Suprapubic skin (tissue), 4 donors: ENCODE results near the gene IL11RA. TPM values are rescaled to one million over a fixed set of nuclear protein-coding genes. Genes with fewer than 3 reads are reported as not detected.

Experiments used
- DNase-seq, 2 donors: peaks; one replicate each; pipeline ENCODE4 v3.0.0-alpha.2; 2019; ENCODE audit warnings: low spot score in 2 of 2
- H3K27ac ChIP-seq: fragments of 200-600 bp; sonication (generic); one replicate; pipeline ENCODE4 v1.5.1; 2019
- H3K27me3 ChIP-seq: fragments of 200-600 bp; sonication (generic); one replicate; pipeline ENCODE4 v1.5.1; 2019
- H3K36me3 ChIP-seq: fragments of 200-600 bp; sonication (generic); one replicate; pipeline ENCODE4 v1.5.1; 2019
- H3K4me1 ChIP-seq: fragments of 200-600 bp; sonication (generic); one replicate; pipeline ENCODE4 v1.5.1; 2019
- H3K4me3 ChIP-seq: fragments of 200-600 bp; sonication (generic); one replicate; pipeline ENCODE4 v1.5.1; 2019; ENCODE audit warnings: mild to moderate bottlenecking
- H3K9me3 ChIP-seq: fragments of 200-600 bp; sonication (generic); one replicate; pipeline ENCODE4 v1.5.1; 2019
- EP300 ChIP-seq: sonication (generic); formaldehyde crosslinking; IDR thresholded peaks from one replicate; pipeline ENCODE4 v1.6.1; 2017; ENCODE audit warnings: antibody characterized with exemption
- POLR2A ChIP-seq, 2 donors: fragments of 450-650 bp; IDR thresholded peaks; one replicate each; pipeline ENCODE4 v1.6.1; 2017; ENCODE audit warnings: antibody characterized with exemption in 2 of 2, mild to moderate bottlenecking in 2 of 2, moderate library complexity in 2 of 2
- POLR2AphosphoS5 ChIP-seq, 3 donors: sonication (generic); formaldehyde crosslinking; IDR thresholded peaks; one replicate each; pipeline ENCODE4 v1.6.1; 2017; ENCODE audit warnings: antibody characterized with exemption in 3 of 3
- WGBS: methylation state at CpG from one replicate; pipeline ENCODE4 v1.1.5; 2018; 5-methylcytosine and 5-hydroxymethylcytosine counted together
- total RNA-seq, 4 donors: library from RNA; depleted of rRNA; stranded (reverse); fragments of >200 nt; gene quantifications; one replicate each; pipeline ENCODE4 v1.1.0, GENCODE V29; 2016
- TF ChIP-seq, protein P1 (sequence below), 2 donors: fragments of 200-600 bp in 1 of 2; fragments of 450-650 bp in 1 of 2; sonication (generic) in 1 of 2; IDR thresholded peaks; one replicate each; pipeline ENCODE4 v1.5.1; 2016 to 2019; ENCODE audit warnings: antibody characterized with exemption in 2 of 2, mild to moderate bottlenecking in 1 of 2, moderate library complexity in 1 of 2

The IL11RA gene
- total RNA-seq, 4 donors from 2014 or later: 23.4 to 114 (median 39.3) TPM

- TF ChIP-seq, protein P1, sequence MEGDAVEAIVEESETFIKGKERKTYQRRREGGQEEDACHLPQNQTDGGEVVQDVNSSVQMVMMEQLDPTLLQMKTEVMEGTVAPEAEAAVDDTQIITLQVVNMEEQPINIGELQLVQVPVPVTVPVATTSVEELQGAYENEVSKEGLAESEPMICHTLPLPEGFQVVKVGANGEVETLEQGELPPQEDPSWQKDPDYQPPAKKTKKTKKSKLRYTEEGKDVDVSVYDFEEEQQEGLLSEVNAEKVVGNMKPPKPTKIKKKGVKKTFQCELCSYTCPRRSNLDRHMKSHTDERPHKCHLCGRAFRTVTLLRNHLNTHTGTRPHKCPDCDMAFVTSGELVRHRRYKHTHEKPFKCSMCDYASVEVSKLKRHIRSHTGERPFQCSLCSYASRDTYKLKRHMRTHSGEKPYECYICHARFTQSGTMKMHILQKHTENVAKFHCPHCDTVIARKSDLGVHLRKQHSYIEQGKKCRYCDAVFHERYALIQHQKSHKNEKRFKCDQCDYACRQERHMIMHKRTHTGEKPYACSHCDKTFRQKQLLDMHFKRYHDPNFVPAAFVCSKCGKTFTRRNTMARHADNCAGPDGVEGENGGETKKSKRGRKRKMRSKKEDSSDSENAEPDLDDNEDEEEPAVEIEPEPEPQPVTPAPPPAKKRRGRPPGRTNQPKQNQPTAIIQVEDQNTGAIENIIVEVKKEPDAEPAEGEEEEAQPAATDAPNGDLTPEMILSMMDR (IDR thresholded peaks at IDR 0.05): no peak
- no peaks in the 10 kb centered on the region for H3K9me3 ChIP-seq
- no peak for DNase-seq
- H3K27me3 ChIP-seq: no peaks in the 10 kb centered on the region
- peaks cover 18% of the 10 kb centered on the region for H3K36me3 ChIP-seq
- peak overlapping the region; percentile 36 for H3K4me3 ChIP-seq
- peaks cover 80% of the 10 kb centered on the region for H3K4me1 ChIP-seq
- 38% methylated on average over 4 of the region's 4 CpGs for WGBS
- peak overlapping the region; percentile 71 for H3K27ac ChIP-seq
Observed at GRCh38 chr9:34651321-34651720, 664 bp upstream of the IL11RA start.

DNA sequence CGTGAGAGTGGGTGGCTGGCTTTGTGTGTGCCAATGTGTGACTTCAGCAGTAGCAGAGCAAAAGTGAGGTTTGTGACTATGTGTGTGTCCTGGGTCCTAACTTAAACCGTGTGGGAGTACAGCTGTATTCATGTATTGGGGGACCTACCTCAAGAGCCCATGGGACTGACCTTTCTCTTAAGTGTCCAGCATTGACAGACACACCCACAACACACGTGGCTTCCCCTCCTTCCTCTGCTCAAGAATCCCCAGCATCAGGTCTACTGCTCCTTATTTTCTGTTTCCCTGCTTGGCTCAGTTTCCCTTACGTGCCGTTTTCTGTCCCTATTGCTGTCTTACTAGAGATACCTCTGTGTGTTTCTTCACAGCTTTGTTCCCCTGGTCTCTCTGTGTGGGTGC lies 616 bp downstream of the IL11RA start:
- Histone ChIP-seq H3K27me3 (no peaks in the 10 kb centered on the region), H3K4me1 (peaks cover 81% of the 10 kb centered on the region), H3K36me3 (peaks cover 22% of the 10 kb centered on the region), H3K9me3 (no peaks in the 10 kb centered on the region), H3K4me3 (peak overlapping the region; percentile 36), H3K27ac (peak overlapping the region; percentile 71)
- WGBS: 20% methylated on average over 3 of the region's 5 CpGs
- TF ChIP-seq, protein P1 (IDR thresholded peaks at IDR 0.05): no peak
- TF ChIP-seq POLR2AphosphoS5 (IDR thresholded peaks at IDR 0.05) (no peak), EP300 (no peak), POLR2A (IDR thresholded peaks at IDR 0.05) (no peak)
- DNase-seq: no peak

DNA sequence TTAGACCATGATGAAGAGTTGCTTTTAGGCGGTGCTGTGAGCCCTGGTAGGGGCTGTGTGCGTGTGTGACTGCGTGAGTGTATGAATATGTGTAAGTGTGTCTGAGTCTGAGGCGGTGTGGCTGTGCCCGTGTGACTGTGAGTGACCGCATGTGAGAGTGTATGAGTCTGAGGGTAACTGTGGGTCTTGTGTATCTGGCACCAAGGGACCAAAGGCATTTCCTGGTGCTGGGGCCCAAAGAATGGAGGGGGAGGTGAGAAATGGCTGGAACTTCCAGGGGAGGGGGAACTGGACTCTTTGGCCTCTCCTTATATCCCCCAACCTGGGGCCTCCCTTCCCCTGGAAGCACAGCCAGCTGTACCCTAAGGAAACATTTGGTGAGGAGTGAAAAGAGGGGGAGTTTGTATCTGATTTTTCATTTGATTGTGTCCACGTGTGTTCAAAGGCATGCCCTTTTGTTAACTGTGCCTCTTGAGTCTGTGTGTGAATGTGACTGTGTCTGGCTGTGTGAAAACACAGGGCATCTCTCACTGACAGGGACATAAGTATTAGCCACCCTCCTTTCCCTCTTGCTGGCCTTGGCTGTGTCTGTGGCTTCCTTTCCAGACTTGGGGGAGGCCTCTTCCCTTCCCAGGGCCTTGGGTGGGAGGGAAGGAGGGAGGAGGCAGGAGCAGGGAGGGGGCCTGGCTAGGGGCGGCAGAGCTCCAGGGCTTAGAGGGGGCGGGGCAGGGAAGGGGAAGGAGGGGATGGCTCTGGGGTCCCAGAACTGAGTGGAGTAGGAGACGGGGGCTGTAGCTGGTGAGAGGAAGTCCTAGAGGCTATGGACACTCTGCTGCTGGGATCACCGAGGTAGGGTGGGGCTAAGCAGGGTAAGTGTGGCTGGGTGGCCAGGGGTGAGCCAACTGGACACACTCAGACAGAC lies 1.4 kb downstream of the IL11RA start:
- no peaks in the 10 kb centered on the region for H3K9me3 ChIP-seq
- peak overlapping the region; percentile 36 for H3K4me3 ChIP-seq
- H3K27me3 ChIP-seq: no peaks in the 10 kb centered on the region
- H3K36me3 ChIP-seq: peaks cover 20% of the 10 kb centered on the region
- H3K27ac ChIP-seq: peak overlapping the region; percentile 71
- H3K4me1 ChIP-seq: peaks cover 73% of the 10 kb centered on the region
- no peak for DNase-seq
- WGBS: 37% methylated on average over 11 of the region's 11 CpGs
- TF ChIP-seq POLR2A (IDR thresholded peaks at IDR 0.05) (no peak), EP300 (no peak), POLR2AphosphoS5 (IDR thresholded peaks at IDR 0.05) (no peak)
- TF ChIP-seq, protein P1 (IDR thresholded peaks at IDR 0.05): no peak

GRCh38 chr9:34654323-34655051 lies 2.5 kb downstream of the IL11RA start:
- H3K4me3 ChIP-seq: no peak overlapping the region
- H3K27ac ChIP-seq: peak overlapping the region; percentile 71
- TF ChIP-seq POLR2A (IDR thresholded peaks at IDR 0.05): no peak
- peak in 2 of 3 donors; percentile 49 to 70 for TF ChIP-seq POLR2AphosphoS5 (IDR thresholded peaks at IDR 0.05)
- peaks cover 73% of the 10 kb centered on the region for H3K4me1 ChIP-seq
- DNase-seq: peak in 1 of 2 donors; percentile 87
- H3K9me3 ChIP-seq: no peaks in the 10 kb centered on the region
- 16% methylated on average over 11 of the region's 11 CpGs for WGBS
- H3K27me3 ChIP-seq: no peaks in the 10 kb centered on the region
- H3K36me3 ChIP-seq: peaks cover 9% of the 10 kb centered on the region

DNA sequence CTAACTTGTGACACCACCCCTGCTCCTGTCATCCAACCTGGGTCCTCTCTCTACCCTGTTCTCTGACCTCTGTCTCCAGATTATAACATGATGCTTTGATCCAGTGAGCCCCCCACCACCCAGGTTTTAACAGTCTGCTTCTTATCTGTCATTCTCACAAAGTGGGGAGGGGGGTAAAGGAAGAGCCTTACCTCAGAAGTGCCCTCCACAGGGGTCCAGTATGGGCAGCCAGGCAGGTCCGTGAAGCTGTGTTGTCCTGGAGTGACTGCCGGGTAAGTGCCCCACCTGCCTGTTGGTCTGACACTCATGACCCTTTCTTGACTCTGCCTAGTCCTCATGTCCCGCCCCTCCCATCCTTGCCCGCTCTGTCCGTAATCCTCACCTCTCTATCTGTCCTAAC lies 3.4 kb downstream of the IL11RA start:
- Histone ChIP-seq H3K4me1 (peaks cover 79% of the 10 kb centered on the region), H3K4me3 (no peak overlapping the region), H3K9me3 (no peaks in the 10 kb centered on the region), H3K27ac (peak overlapping the region; percentile 71), H3K27me3 (no peaks in the 10 kb centered on the region), H3K36me3 (peaks cover 13% of the 10 kb centered on the region)
- TF ChIP-seq POLR2A (IDR thresholded peaks at IDR 0.05) (no peak), POLR2AphosphoS5 (IDR thresholded peaks at IDR 0.05) (no peak), EP300 (no peak)
- TF ChIP-seq, protein P1 (IDR thresholded peaks at IDR 0.05): no peak
- WGBS: 62% methylated on average over 5 of the region's 5 CpGs
- no peak for DNase-seq
